Measurements from ENCODE around the gene PCCA. TPM values are rescaled to one million over a fixed set of nuclear protein-coding genes. Genes with fewer than 3 reads are reported as not detected.
A peak's percentile ranks its signal among the peaks of the same experiment; 100 is the strongest.
"Not testable (repeated sequence)": the region's sequence is repeated elsewhere in the genome, so short reads cannot be mapped to it uniquely, and the experiment has no call there.

PCCA gene
- total RNA-seq, 1 donor, result 33.7 TPM

GRCh38 chr13:100063333-100063732 lies 25.6 kb upstream of the PCCA start:
- H3K4me3 ChIP-seq (ENCODE audit: low read depth, low read length), result no peak overlapping the region
- no peak for TF ChIP-seq CTCF (IDR thresholded peaks at IDR 0.05; ENCODE audit: insufficient read depth, low read depth, low read length)
- DNase-seq (ENCODE audit: low read depth), result peak; percentile 63

GRCh38 chr13:100063906-100064305 lies 25.0 kb upstream of the PCCA start:
- no peak overlapping the region for H3K4me3 ChIP-seq (ENCODE audit: low read depth, low read length)
- DNase-seq (ENCODE audit: low read depth), result no peak
- TF ChIP-seq CTCF (IDR thresholded peaks at IDR 0.05; ENCODE audit: insufficient read depth, low read depth, low read length), result no peak

- no peak for TF ChIP-seq CTCF (IDR thresholded peaks at IDR 0.05; ENCODE audit: insufficient read depth, low read depth, low read length)
- DNase-seq (ENCODE audit: low read depth), result no peak
- H3K4me3 ChIP-seq (ENCODE audit: low read depth, low read length), result no peak overlapping the region
Measured at GRCh38 chr13:100068133-100068931, 20.6 kb upstream of the PCCA start.

GRCh38 chr13:100069278-100069677 lies 19.6 kb upstream of the PCCA start:
- peak; percentile 58 for DNase-seq (ENCODE audit: low read depth)
- TF ChIP-seq CTCF (IDR thresholded peaks at IDR 0.05; ENCODE audit: insufficient read depth, low read depth, low read length), result no peak
- no peak overlapping the region for H3K4me3 ChIP-seq (ENCODE audit: low read depth, low read length)

GRCh38 chr13:100075700-100076587 lies 12.9 kb upstream of the PCCA start:
- no peak for DNase-seq (ENCODE audit: low read depth)
- no peak for TF ChIP-seq CTCF (IDR thresholded peaks at IDR 0.05; ENCODE audit: insufficient read depth, low read depth, low read length)
- H3K4me3 ChIP-seq (ENCODE audit: low read depth, low read length), result no peak overlapping the region

GRCh38 chr13:100079003-100079402 lies 9.9 kb upstream of the PCCA start:
- not testable (repeated sequence) for H3K4me3 ChIP-seq (ENCODE audit: low read depth, low read length); DNase-seq (ENCODE audit: low read depth)

GRCh38 chr13:100083401-100083800 lies 5.5 kb upstream of the PCCA start:
- H3K4me3 ChIP-seq (ENCODE audit: low read depth, low read length); DNase-seq (ENCODE audit: low read depth): not testable (repeated sequence)

Data from fibroblast of villous mesenchyme (primary cell).